A549 (cell line): ENCODE measurements around the gene DNAH17. TPM values are rescaled to one million over a fixed set of nuclear protein-coding genes. Genes with fewer than 3 reads are reported as not detected.

Experiments used
- ATAC-seq, 2 experiments: fragments of 200-7000 bp in 1 of 2; fragments of >200 bp in 1 of 2; cut with Nextera tagmentation in 1 of 2; cut with Tn5 transposase in 1 of 2; 3 replicates each; pipeline versions ENCODE4 v1.8.0 to v1.9.1; 2018 to 2020; ENCODE audit warnings: mild to moderate bottlenecking in 1 of 2, moderate library complexity in 1 of 2
- CTCF ChIA-PET: fragments of 300-600 bp; sonication (Branson Sonifier 250); formaldehyde crosslinking; extraction: SDS; loops from one replicate; lab custom pipeline; 2021; ENCODE audit warnings: antibody characterized with exemption, inconsistent platforms; lab: Yijun Ruan, JAX
- POLR2A ChIA-PET: fragments of 350-600 bp; formaldehyde crosslinking; extraction: SDS; loops from one replicate; lab custom pipeline; 2021; ENCODE audit warnings: antibody characterized with exemption, inconsistent platforms; lab: Yijun Ruan, JAX
- DNase-seq, 2 experiments: peaks; one replicate each; pipeline versions ENCODE4 v3.0.0 to v3.0.0-alpha.2; 2011 to 2016; ENCODE audit warnings: low read depth in 1 of 2, low spot score in 1 of 2
- FAIRE-seq: peaks from 2 replicates; lab custom pipeline; 2011; peaks lifted over from hg19 to GRCh38; lab: Jason Lieb, UNC
- H3K27ac ChIP-seq, 2 experiments: fragments of >200 bp; sonication (Bioruptor Twin); formaldehyde crosslinking; 3 replicates each; pipeline ENCODE4 v1.5.1; 2016 to 2017
- H3K4me1 ChIP-seq: fragments of >200 bp; sonication (Bioruptor Twin); formaldehyde crosslinking; 3 replicates; pipeline ENCODE4 v1.6.1; 2016
- H3K4me2 ChIP-seq: fragments of >200 bp; sonication (Bioruptor Twin); formaldehyde crosslinking; 3 replicates; pipeline ENCODE4 v1.6.1; 2016
- H3K4me3 ChIP-seq: fragments of >200 bp; sonication (Bioruptor Twin); formaldehyde crosslinking; 3 replicates; pipeline ENCODE4 v1.5.1; 2016
- H3K9me3 ChIP-seq: fragments of >200 bp; sonication (Bioruptor Twin); formaldehyde crosslinking; 3 replicates; pipeline ENCODE4 v1.6.1; 2016
- CEBPB ChIP-seq, 2 experiments: fragments of >200 bp in 1 of 2; sonication (Bioruptor Twin) in 1 of 2; formaldehyde crosslinking in 1 of 2; IDR thresholded peaks; 2 replicates each; pipeline ENCODE4 v1.6.1; 2012 to 2016
- EHMT2 ChIP-seq: fragments of 200-600 bp; sonication (generic); IDR thresholded peaks from 2 replicates; pipeline ENCODE4 v1.6.1; 2016; ENCODE audit warnings: antibody characterized with exemption, low read depth, mild to moderate bottlenecking, moderate library complexity
- EP300 ChIP-seq, 2 experiments: fragments of >200 bp; sonication (Bioruptor Twin); formaldehyde crosslinking; IDR thresholded peaks; 2 replicates in 1 of 2; 3 replicates in 1 of 2; pipeline ENCODE4 v1.6.1; 2016 to 2017
- FOXS1 ChIP-seq: fragments of 250-450 bp; sonication (Bioruptor Pico); IDR thresholded peaks from 2 replicates; pipeline ENCODE4 v1.5.0; 2020; ENCODE audit warnings: mild to moderate bottlenecking, moderate library complexity
- GATA3 ChIP-seq: IDR thresholded peaks from 2 replicates; pipeline ENCODE4 v1.6.1; 2012; ENCODE audit warnings: borderline replicate concordance
- HES2 ChIP-seq: fragments of >200 bp; sonication (Bioruptor Twin); formaldehyde crosslinking; IDR thresholded peaks from 2 replicates; pipeline ENCODE4 v1.6.1; 2016
- HOXA7 ChIP-seq: fragments of 250-450 bp; sonication (Bioruptor Pico); IDR thresholded peaks from 2 replicates; pipeline ENCODE4 v1.5.0; 2020; ENCODE audit warnings: mild to moderate bottlenecking, moderate library complexity
- JUN ChIP-seq, 2 experiments: fragments of >200 bp; sonication (Bioruptor Twin); formaldehyde crosslinking; IDR thresholded peaks; 2 replicates in 1 of 2; 3 replicates in 1 of 2; pipeline ENCODE4 v1.6.1; 2016 to 2017
- JUNB ChIP-seq: fragments of >200 bp; sonication (Bioruptor Twin); formaldehyde crosslinking; IDR thresholded peaks from 2 replicates; pipeline ENCODE4 v1.6.1; 2016
- MAFK ChIP-seq: fragments of 450-650 bp; IDR thresholded peaks from 2 replicates; pipeline ENCODE4 v1.6.1; 2014; ENCODE audit not compliant: partially characterized antibody
- PHF8 ChIP-seq: fragments of 200-600 bp; sonication (generic); IDR thresholded peaks from 2 replicates; pipeline ENCODE4 v1.6.1; 2016; ENCODE audit warnings: low read depth, mild to moderate bottlenecking, antibody characterized with exemption, moderate library complexity, borderline replicate concordance
- RAD21 ChIP-seq, 2 experiments: fragments of >200 bp in 1 of 2; sonication (Bioruptor Twin) in 1 of 2; formaldehyde crosslinking in 1 of 2; IDR thresholded peaks in 1 of 2; conservative IDR thresholded peaks in 1 of 2; 2 replicates in 1 of 2; 3 replicates in 1 of 2; pipeline ENCODE4 v1.6.1; 2012 to 2018; ENCODE audit warnings: inconsistent platforms in 1 of 2
- RFX5 ChIP-seq: fragments of 450-650 bp; IDR thresholded peaks from 2 replicates; pipeline ENCODE4 v1.7.1; 2014; ENCODE audit warnings: antibody characterized with exemption, mild to moderate bottlenecking, moderate library complexity
- ZC3H11A ChIP-seq: fragments of 450-650 bp; IDR thresholded peaks from 2 replicates; pipeline ENCODE4 v1.6.1; 2014; ENCODE audit warnings: antibody characterized with exemption, mild to moderate bottlenecking
- ZNF302 ChIP-seq: fragments of 250-450 bp; sonication (Bioruptor Pico); IDR thresholded peaks from 2 replicates; pipeline ENCODE4 v1.9.0; 2021; ENCODE audit warnings: inconsistent platforms, mild to moderate bottlenecking, moderate library complexity
- WGBS: methylation state at CpG from one replicate; pipeline ENCODE4 v1.1.6; 2017; ENCODE audit errors: missing lambda C conversion rate; 5-methylcytosine and 5-hydroxymethylcytosine counted together
- polyA plus RNA-seq, 4 experiments: library from polyadenylated mRNA; depleted of rRNA in 3 of 4; stranded (reverse); fragments of >200 nt; fragmentation: RNase III in 1 of 4; extraction: RNeasy Plus Mini Kit Qiagen cat#74134 plus additional on column Dnase treatment in 1 of 4; gene quantifications; 2 replicates in 3 of 4; 3 replicates in 1 of 4; pipeline ENCODE4 v1.2.3, GENCODE V29; 2011 to 2017
- TF ChIP-seq, protein P1 (sequence below): fragments of >200 bp; sonication (Bioruptor Twin); formaldehyde crosslinking; IDR thresholded peaks from 3 replicates; pipeline ENCODE4 v1.5.1; 2016
- TF ChIP-seq, protein P2 (sequence below): fragments of >200 bp; sonication (Bioruptor Twin); formaldehyde crosslinking; IDR thresholded peaks from 3 replicates; pipeline ENCODE4 v1.6.1; 2016

The DNAH17 gene
- polyA plus RNA-seq, 2 of the 4 experiments (the other 2 are of a cell fraction), result 0.21 to 0.26 TPM

GRCh38 chr17:78492116-78492799 lies 84.9 kb downstream of the DNAH17 start (continued):
- TF ChIP-seq, protein P1, sequence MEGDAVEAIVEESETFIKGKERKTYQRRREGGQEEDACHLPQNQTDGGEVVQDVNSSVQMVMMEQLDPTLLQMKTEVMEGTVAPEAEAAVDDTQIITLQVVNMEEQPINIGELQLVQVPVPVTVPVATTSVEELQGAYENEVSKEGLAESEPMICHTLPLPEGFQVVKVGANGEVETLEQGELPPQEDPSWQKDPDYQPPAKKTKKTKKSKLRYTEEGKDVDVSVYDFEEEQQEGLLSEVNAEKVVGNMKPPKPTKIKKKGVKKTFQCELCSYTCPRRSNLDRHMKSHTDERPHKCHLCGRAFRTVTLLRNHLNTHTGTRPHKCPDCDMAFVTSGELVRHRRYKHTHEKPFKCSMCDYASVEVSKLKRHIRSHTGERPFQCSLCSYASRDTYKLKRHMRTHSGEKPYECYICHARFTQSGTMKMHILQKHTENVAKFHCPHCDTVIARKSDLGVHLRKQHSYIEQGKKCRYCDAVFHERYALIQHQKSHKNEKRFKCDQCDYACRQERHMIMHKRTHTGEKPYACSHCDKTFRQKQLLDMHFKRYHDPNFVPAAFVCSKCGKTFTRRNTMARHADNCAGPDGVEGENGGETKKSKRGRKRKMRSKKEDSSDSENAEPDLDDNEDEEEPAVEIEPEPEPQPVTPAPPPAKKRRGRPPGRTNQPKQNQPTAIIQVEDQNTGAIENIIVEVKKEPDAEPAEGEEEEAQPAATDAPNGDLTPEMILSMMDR, result no peak
- no peak for TF ChIP-seq ZNF302 (CRISPR knock-in tag)
- no peak for TF ChIP-seq HES2
- TF ChIP-seq EHMT2, result no peak
- no peak for TF ChIP-seq FOXS1
- TF ChIP-seq CEBPB (IDR thresholded peaks at IDR 0.05), result no peak
- TF ChIP-seq EP300 (IDR thresholded peaks at IDR 0.05), result no peak
- TF ChIP-seq RAD21 (conservative IDR thresholded peaks at IDR 0.05 in 1 of 2, IDR thresholded peaks at IDR 0.05 in 1 of 2), result no peak
- TF ChIP-seq PHF8, result no peak
- TF ChIP-seq RFX5, result no peak

DNA sequence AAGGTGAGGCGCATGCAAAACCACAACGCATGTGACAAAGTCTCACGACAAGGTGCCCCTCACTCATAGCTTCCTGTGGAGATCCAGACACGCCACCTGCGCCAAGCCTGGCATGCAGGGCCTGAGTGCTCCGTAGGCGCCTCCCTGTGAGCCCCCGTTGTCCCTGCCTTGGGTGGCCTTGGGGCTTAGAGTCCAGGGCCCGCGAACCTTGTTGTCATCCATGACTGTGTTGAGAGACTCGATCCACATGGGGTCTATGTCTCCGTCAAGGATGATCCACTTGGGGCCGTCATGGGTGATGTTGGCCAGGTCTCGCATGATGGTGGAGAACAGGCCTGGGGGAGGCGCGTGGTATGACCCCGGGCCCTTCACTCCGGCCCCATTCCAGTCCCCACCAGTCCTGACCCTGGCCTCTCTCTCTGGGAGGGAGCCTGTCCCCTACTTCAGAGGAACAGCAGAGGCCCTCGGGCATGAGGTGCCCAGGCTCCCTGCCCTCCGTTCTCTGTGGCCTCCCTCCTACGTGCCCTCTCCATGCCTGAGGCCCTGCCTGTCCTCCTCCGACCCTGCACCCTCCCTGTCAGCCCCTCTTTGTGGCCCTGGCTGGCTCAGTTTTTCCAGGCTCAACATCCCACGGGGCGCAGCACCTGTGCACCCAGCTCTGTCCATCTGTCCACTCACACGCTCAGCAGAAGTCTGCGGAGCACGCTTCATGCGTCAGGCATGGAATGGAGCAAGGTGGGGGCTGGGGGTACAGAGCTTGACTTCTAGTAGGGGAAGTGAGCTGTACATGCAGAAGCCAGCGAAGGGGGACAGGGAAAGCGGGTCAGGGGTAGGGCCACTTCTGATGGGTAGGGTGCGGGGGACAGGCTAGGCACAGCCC lies 85.7 kb downstream of the DNAH17 start:
- H3K27ac ChIP-seq, result no peak overlapping the region
- POLR2A ChIA-PET, result no interaction called here
- no peaks in the 10 kb centered on the region for H3K9me3 ChIP-seq
- CTCF ChIA-PET, result interaction anchor here (0.6 to 12.0 kb wide), 6 partner anchors 8 to 307 kb away, joined by 3 to 488 read pairs (median 5); no protein-coding TSS in a partner anchor
- DNase-seq (no peak), FAIRE-seq (no peak), ATAC-seq (no peak)
- H3K4me1 ChIP-seq, result peaks cover 4% of the 10 kb centered on the region; the same call in 1 of the 3 replicates
- no peak overlapping the region for H3K4me3 ChIP-seq
- no peak overlapping the region for H3K4me2 ChIP-seq
- WGBS, result 93% methylated on average over 31 of the region's 31 CpGs
- TF ChIP-seq JUN (IDR thresholded peaks at IDR 0.05) (no peak), GATA3 (no peak), MAFK (no peak), ZC3H11A (no peak), JUNB (no peak), EP300 (IDR thresholded peaks at IDR 0.05) (no peak), HOXA7 (CRISPR knock-in tag) (no peak), FOXS1 (no peak)
- TF ChIP-seq, protein P1, result no peak
- TF ChIP-seq, protein P2, sequence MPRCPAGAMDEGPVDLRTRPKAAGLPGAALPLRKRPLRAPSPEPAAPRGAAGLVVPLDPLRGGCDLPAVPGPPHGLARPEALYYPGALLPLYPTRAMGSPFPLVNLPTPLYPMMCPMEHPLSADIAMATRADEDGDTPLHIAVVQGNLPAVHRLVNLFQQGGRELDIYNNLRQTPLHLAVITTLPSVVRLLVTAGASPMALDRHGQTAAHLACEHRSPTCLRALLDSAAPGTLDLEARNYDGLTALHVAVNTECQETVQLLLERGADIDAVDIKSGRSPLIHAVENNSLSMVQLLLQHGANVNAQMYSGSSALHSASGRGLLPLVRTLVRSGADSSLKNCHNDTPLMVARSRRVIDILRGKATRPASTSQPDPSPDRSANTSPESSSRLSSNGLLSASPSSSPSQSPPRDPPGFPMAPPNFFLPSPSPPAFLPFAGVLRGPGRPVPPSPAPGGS, result no peak
